DMS114 treated with DMSO at 0.1 percent for 48 hours (cell line): ENCODE data around the gene KIF1A.

Experiments
- DNase-seq: peaks from one replicate; lab custom pipeline; 2025; ENCODE audit not compliant: unreplicated experiment; lab: John Stamatoyannopoulos, UW

KIF1A gene

DNA sequence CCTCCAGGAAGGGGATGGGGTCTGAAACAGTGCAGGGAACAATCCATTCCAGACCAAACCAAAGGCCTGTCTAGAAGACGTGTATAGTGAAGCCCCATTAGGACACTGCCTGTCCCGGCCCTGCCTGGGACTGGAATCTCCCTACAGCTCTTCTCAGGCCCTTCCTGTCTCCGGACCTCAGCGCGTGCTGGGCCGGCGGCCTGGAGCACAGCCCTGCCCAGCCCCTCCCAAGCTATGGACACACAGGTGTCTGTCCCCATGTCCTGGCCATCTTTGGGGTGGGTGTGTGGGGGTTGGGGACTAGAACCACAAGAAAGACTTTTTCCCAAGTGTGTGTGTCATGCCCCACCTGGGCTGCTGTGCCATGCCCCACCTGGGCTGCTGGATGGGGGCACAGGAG lies 51.8 kb downstream of the KIF1A start:
- DNase-seq: no peak

DNA sequence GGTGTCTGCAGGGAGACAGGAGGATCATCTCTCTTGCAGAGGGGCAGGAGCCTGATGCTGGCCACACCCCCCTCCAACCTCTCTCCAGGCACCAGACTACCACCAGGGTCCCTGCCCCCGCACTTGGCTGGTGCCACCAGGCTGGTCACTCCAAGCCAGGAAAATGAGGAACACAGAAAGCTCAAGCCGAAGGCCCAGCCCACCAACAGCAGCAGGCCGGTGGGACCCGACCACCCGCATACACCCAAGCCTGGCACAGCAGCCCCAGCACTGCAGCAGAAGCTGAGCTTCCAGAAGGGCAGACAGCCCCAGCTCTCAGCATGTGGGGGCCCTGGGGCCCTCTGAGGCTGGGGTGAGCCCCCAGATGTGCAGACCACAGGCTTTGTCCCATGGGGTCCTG lies 52.7 kb downstream of the KIF1A start:
- no peak for DNase-seq

DNA sequence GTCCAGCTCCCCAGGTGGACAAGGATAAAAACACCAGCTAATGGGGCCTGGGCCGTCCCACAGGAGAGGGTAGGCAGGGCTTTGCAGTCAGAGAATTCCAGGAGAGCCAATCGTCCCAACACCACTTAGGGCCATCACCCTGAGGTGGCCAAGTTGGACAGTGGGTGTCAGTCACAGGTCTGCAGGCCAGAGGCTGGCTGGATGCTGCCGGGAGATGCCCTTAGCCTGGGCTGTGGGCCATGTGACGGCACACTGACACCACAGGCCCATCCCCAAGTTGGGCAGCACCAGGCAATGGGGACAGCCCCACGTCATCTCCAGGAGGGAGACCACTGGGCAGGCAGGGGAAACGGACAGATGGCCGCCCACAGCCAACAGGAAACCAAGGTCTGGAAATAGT lies 53.9 kb downstream of the KIF1A start:
- DNase-seq: no peak

DNA sequence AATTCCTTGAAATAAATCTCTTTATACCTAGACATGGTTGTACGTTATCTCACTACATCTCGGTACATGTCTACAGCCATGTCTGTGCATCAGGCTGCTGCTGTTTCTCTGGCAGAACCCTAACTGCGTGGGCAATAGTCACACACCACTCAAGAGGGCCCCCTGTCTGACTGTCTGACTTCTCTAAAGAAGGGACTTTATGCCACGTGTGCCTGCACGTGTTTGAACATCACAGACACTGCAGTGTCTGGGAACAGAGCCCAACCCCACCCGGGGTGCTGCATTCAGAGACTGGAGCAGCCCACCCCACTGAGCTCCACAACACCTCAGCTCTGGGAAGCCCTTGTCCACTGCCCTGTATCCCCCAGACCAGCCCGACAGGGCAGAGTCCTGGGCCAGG lies 55.0 kb downstream of the KIF1A start:
- DNase-seq: no peak

DNA sequence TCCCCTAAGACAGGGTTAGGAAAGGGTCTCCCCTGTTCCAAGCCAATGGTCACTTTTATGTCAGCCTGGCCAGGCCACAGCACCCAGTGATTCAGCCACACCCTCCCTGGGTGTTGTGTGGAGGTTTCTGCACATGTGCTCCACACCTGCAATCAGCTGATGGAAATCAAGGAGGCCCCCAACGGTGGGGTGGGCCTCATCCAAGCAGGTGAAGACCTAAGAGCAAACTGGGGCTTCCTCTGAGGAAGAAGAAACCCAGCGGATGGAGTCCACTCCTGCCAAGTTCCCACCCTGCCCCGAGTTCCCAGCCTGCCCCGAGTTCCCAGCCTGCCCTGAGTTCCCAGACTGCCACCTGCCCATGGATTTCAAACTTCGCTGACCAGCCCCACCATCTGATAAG lies 55.4 kb downstream of the KIF1A start:
- no peak for DNase-seq

DNA sequence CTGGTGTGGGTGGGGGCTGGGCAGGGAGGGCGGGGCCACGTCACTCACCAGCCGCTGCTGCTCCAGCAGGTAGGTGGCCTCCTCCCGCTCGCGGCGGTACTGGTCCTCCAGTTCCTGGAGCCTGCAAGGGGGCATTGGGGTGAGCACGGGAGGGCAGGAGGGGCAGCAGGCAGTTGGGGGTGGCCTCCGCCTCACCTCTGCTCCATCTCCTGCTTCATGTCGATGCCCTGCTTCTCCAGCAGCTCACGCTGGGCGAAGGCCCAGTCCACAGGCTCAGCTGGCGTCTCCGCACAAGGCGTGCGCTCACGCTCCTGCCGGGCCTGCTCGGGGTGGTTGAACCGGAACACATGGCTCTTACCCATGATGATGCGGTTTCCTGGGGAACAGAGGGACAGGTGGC lies 57.0 kb downstream of the KIF1A start:
- DNase-seq: no peak

DNA sequence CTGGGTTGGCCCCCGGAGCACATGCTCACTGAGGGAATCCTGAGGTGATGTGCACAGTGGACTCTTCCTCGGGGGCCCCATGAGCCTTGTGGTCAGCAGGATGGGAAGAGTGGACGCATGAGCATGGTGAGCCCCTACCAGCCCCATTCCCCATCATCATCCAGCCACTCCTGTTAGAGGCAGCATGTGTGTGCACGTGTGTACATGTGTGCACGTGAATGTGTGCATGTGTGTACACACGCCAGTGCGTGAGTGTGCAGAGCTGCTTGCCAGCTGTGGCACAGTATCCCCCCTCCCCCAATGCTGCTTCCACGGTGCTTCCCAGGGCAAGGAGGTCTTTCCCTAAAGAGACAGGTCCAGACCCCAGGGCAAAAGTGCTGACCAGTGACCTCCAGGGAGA lies 57.8 kb downstream of the KIF1A start:
- DNase-seq: no peak

DNA sequence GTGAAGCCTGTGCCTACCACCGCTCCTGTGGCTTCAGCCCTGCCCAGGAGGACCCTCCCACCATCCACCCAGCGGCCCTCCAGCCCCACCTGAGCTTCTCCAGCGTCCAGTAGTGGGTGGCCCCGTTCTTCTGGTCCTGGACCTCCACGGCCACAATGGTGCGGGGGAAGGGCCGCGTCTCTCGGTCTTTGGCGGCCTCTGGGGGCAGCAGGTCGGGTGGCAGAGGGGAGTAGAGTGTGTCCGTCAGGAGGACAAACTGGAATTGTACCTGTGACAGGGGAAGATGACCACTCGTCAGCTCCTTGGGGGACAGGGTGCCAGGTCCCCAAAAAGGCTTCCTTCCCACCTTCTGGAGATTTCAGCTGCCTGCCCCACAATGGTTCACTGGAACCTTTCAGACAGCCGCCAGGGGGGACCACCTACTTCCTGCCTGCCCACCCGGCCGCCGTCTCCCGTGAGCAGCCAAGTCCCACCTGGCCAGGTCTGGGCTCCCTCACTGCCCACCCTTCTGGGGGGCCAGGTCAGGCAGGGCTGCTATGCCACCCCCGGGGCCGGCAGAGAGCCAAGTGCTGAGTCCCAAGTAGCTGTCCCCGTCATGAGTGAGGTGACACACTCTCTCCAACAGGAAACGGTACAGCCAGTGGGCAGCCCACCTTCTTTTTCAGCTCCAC lies 59.3 kb downstream of the KIF1A start:
- no peak for DNase-seq

DNA sequence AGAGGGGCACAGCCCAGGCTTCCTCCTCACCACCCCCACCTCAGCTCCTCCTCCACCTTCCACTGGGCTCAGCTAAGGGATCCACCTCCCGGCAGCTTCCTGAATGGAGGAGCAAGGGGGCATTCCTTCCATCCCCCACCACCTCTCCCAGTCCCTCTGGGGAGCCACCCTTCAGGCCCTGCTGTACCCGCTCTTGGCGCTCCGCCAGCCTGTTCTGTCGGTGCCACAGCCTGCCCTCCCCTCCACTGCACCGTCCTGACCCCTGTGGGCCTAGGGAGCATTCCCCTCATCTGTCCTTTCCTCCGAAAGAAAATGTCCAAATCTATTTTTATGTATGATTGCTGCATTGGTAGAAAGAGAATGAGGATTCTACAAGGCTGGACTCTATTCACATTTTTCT lies 59.9 kb downstream of the KIF1A start:
- DNase-seq: no peak

DNA sequence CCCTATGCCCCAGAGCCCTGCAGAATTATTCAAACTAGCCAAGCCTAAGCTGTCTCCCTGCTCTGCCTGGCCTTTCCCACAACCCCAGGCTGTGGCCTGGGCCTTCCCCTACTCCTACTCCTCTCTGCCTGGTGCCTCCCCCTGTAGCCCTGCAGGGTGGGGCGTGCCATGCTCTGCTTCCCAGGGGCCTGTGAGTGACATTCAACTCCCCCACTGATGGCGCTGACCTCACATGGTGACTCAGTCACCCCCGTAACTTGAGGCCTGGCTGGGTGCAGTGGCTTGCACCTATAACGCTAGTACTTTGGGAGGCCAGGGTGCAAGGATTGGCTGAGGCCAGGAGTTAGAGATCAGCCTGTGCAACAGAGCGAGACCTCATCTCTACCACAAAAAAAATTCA lies 60.6 kb downstream of the KIF1A start:
- DNase-seq: no peak

DNA sequence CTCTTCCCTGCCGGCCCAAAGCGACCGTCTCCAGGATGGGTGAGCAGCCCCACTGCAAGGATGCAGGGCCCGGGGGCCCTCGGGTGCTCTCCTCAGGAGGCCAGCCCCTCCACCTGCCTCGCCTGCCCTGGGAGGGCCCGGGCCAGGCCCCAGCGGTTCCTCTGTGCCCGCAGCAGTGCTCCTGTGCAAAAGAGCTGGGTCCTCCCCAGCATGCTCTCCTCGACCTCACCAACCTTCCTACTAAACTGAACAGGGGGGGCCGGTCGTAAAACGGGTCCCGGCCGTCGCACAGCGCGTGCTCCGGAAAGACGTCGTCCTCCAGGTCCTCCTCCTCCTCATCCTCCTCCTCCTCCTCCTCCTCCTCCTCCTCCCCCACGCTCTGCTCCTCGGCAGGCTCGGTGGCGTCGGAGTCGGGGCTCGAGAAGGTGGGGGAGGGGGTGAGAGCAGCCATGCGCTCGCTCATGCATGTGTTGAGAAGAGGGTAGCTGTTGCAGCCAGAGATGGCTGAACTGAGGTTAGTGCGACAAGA lies 62.9 kb downstream of the KIF1A start:
- DNase-seq: no peak

DNA sequence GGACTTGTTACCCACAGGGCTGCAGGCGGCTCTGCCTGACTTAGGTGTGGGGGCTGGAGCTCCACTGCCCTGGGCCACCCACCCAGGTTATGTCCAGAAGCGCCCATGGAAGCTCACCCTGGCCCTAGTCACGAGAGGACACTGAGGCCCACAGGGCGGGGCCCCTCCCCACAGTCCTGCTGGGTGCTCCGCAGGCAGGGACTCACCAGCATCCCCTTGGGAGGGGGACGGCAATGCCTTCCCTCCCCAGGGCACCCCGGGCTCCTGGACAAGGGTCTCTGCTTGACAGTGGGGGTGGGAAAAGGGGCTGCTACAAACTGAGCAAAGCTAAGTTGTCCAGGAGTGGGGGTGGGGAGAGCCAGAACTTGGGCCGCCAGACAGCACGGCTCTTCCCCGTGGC lies 67.8 kb downstream of the KIF1A start:
- DNase-seq: no peak

DNA sequence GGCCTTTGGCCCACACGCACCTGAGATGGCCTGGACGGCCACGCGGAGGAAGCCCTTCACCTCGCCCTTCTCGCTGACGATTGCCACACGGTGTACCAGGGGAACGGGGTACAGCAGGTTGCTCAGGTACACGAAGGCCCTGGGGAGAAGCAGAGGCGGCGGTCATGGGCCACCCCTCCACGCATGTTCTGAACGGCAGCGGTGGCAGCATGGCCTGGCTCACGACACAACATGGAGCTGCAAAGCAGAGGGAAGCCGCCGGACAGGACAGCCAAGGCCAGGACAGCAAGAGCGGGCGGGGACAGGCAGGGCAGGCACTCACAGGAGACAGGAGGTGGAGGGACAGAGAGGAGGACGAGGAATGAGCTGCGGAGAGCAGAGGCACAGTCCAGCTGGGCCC lies 69.6 kb downstream of the KIF1A start:
- DNase-seq: no peak

DNA sequence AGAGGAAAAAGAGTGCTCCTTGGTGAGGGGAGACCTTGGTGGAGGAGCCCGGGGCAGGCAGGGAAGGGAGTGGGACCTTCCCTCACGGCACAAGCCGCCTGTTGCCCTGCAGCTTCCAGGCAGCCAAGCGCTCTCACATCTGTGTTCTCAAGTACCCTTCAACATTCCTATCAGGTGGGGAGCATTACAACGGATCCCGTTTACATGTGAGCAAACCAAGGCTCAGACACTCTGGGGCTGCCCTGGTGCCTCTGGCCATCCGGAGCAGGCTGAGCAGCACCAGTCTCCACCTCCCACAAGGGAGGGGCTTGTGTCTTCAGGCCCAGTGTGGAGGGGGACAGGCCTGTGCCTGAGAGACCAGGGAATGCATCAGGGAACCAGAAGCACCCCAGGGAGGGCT lies 70.5 kb downstream of the KIF1A start:
- DNase-seq: no peak

DNA sequence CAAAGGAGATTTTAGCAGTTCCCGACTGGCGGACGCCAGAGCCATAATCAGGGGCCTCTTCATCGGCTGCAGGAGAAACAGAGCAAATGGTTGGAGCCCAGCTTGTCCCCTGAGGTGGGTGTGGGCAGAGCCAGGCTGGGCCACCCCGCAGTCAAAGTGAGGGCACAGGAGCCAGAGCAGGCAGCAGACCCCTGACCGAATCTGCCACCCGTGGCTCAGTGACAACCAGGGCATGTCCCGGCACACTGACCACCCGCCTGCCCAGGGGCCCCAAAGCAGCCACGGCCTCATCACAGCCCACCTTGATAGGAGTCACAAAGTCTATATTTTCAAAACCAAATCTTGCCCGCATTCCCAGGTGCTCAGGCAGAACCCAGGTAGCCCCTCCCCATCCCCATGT lies 72.8 kb downstream of the KIF1A start:
- no peak for DNase-seq

DNA sequence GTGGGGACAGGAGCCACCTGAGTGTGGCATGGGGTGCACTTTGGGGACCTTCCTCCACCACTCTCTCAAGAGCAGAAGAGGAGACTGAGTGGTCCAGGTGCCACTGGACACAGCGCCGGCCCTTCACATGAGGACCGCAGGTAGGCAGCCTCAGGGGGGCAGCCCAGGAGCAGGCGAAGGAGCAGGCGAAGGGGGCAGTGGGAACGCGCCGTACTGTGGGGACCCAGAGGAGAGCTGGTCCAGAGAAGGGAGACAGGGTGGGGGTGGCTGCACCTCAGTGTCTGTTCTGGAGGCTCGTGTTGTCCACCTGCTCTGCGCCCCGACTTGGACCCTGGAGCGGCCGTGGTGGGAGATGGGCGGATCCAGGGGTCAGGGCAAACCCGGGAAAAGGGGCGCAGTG lies 73.3 kb downstream of the KIF1A start:
- DNase-seq: no peak

DNA sequence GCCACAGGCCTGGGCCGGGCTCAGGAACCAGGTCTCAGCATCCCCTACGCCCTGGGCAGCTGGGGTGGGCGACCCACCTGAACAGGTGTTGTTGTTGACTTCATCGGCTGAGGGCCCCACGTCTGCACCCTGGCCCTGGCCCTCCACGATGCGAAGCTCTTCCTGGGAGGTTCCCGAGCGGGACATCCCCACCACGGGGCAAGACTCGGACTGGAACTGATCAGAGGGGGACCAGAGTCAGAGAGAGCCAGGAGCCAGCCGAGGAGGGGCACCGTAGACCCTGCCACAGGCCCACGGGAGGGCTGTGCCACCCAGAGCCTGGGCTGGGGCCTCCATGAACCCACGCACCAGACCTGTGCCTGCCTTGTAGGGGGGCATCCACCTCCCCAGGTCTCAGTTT lies 74.1 kb downstream of the KIF1A start:
- no peak for DNase-seq

DNA sequence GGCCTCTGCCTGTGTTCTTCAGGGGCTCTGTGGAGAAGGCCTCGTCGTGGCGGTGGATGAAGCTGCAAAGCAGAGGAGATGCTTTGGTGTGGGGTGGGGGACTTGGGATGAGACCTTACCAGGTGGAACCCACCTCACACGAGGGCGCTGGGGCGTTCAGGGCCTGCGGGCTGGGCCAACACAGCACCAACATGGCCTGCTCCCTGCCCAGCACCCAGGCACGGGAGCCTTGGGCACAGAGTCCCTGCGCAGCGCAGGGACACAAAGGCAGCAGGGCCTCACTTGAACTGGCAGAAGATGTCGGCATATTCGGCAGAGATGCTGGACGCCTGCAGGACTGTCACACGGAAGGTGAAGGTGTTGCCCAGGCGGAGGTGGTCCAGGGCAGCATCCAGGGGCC lies 74.6 kb downstream of the KIF1A start:
- no peak for DNase-seq

DNA sequence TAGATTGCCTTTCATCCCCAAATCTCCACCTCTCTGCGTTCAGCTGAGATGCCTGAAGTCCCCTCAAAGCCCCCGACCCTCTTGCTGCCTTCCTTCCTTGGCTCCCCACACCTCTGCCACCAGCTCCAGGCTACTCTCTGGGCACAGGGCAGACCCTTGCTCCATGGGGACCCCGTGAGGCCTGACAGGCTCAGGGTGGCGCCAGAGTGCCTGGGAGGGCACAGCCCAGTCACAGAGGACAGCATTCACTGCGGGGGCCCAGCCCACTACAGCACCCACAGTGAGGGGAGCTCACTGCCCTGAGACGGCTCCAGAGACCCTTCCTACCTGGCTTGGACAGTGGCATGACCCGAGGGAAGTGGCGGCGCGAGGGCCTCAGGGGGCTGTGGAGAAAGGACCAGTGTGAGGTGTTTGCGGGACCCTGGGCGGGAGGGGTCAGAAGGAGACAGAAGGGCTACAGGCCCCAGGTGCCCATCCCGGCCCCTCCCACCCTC lies 77.4 kb downstream of the KIF1A start:
- no peak for DNase-seq

DNA sequence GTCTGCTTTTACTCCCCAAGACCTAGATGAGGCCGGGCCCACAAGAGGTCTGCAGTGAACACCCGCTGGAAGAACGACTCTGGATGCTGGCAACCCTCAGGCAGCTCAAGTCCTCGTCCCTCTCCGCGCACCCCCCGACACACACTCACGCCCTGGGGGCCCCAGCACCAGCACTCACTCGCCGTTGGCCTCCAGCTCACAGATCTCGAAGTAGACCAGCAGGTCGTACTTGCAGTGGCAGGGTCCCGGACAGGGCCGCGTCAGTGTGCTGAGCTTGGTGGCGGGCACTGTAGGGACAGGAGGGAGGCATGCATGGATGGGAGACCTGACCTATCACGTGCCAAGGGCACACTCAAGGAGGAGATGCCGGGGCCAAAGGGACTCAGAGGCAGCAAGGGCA lies 78.9 kb downstream of the KIF1A start:
- no peak for DNase-seq

DNA sequence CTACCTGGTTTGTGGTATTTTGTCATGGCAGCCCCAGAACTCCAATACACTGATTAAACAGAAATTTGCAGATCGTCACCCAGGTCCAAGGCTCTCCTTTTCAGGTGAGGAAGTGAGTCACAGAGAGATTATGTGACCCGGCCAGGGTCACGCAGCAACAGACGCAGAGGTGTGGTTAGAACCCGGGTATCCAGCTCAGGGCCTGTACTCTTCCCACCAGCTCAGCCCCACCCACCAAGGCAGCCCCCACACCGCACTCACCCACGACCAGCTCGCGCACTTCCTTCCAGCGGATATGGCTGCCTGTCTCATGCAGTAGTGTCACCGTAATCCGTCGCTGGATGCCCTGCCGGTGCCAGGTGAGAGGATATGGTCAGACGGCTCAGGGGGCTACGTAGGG lies 80.2 kb downstream of the KIF1A start:
- no peak for DNase-seq

DNA sequence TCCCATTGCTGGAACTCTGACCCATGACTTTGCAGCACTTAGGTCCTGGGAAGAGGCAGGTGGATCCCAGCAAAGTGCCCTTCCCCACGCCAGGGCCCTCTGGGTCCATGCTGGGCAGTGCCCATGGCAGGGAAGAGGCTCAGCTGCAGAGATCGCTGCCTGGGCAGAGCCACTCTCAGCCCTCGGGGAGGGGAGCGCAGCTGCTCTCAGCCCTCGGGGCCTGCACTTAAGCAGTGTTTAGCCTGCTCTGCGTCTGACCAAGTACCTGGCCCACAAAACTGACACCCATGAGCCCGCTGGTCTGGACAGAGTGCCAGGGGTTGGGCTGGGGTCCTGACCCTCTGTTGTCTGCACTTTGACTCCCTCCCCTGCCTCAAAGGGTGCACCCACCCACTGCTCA lies 82.1 kb downstream of the KIF1A start:
- DNase-seq: no peak

DNA sequence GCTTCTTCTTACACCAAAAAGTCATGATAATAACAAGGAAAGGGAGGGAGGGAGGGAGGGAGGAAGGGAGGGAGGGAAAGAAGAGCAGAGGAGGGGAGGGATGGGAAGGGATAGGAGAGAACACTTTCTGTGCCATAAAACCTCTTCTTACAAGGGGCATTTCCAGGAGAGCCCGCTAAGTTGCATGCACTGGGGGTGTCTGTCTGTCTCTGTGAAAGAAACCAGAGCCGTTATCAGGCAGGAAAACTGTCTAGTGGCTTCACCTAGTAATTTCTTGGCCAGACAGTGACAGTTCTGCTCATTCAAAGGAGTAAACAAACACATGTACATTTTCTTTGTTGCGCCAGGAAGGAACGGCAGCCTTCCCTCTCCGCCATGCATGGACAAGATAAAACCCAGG lies 82.5 kb downstream of the KIF1A start:
- no peak for DNase-seq
